Vagina (tissue), 2 donors: Measurements from ENCODE around the gene PRKAG3.

Experiments
- CTCF ChIP-seq, 3 experiments: fragments of 450-650 bp in 2 of 3; fragments of 200-600 bp in 1 of 3; sonication (generic) in 1 of 3; IDR thresholded peaks; one replicate each; pipeline ENCODE4 v1.5.1; 2017 to 2019; ENCODE audit warnings: antibody characterized with exemption in 3 of 3, mild to moderate bottlenecking in 2 of 3, moderate library complexity in 2 of 3
- POLR2A ChIP-seq, 2 donors: fragments of 450-650 bp; IDR thresholded peaks; one replicate each; pipeline ENCODE4 v1.6.1; 2017; ENCODE audit warnings: antibody characterized with exemption in 2 of 2, mild to moderate bottlenecking in 2 of 2, moderate library complexity in 2 of 2

- TF ChIP-seq CTCF (IDR thresholded peaks at IDR 0.05) = no peak
- no peak for TF ChIP-seq POLR2A (IDR thresholded peaks at IDR 0.05)
Measured at GRCh38 chr2:218867900-218868299, 36.3 kb upstream of the PRKAG3 start.
